ENCODE measurements around the gene TAS2R13. TPM values are rescaled to one million over a fixed set of nuclear protein-coding genes. Genes with fewer than 3 reads are reported as not detected.
A peak's percentile ranks its signal among the peaks of the same experiment; 100 is the strongest.

Gene TAS2R13
- total RNA-seq, 1 experiment from 2014 or later, result 1.3 TPM

- DNase-seq, result no peak
- H3K4me1 ChIP-seq, result no peaks in the 10 kb centered on the region
- no peak overlapping the region for H3K4me3 ChIP-seq
- no peak overlapping the region for H3K27ac ChIP-seq
- H3K27me3 ChIP-seq, result no peaks in the 10 kb centered on the region
- peaks cover 16% of the 10 kb centered on the region for H3K9me3 ChIP-seq (replicated peaks)
- no peaks in the 10 kb centered on the region for H3K36me3 ChIP-seq
Measured at GRCh38 chr12:10901427-10901826, 7.9 kb downstream of the TAS2R13 start.

GRCh38 chr12:10900972-10901371, 8.4 kb downstream of the TAS2R13 start:
- H3K27me3 ChIP-seq, result no peaks in the 10 kb centered on the region
- H3K9me3 ChIP-seq (replicated peaks), result peaks cover 16% of the 10 kb centered on the region
- no peak overlapping the region for H3K27ac ChIP-seq
- H3K36me3 ChIP-seq, result no peaks in the 10 kb centered on the region
- H3K4me3 ChIP-seq, result no peak overlapping the region
- no peak for DNase-seq
- no peaks in the 10 kb centered on the region for H3K4me1 ChIP-seq

GRCh38 chr12:10900530-10900929, 8.8 kb downstream of the TAS2R13 start:
- DNase-seq, result no peak
- H3K9me3 ChIP-seq (replicated peaks), result peaks cover 16% of the 10 kb centered on the region
- H3K27me3 ChIP-seq, result no peaks in the 10 kb centered on the region
- no peaks in the 10 kb centered on the region for H3K4me1 ChIP-seq
- H3K27ac ChIP-seq, result no peak overlapping the region
- H3K4me3 ChIP-seq, result no peak overlapping the region
- no peaks in the 10 kb centered on the region for H3K36me3 ChIP-seq

GRCh38 chr12:10896854-10897253, 12.5 kb downstream of the TAS2R13 start:
- DNase-seq, result no peak
- Histone ChIP-seq H3K27me3 (no peaks in the 10 kb centered on the region), H3K4me3 (no peak overlapping the region)

GRCh38 chr12:10891937-10892336, 17.4 kb downstream of the TAS2R13 start:
- peaks cover 2% of the 10 kb centered on the region; the same call in 1 of the 2 replicates for H3K36me3 ChIP-seq
- no peaks in the 10 kb centered on the region for H3K27me3 ChIP-seq
- no peak overlapping the region for H3K27ac ChIP-seq
- H3K4me1 ChIP-seq, result no peaks in the 10 kb centered on the region
- H3K9me3 ChIP-seq (replicated peaks), result no peaks in the 10 kb centered on the region
- no peak for DNase-seq
- H3K4me3 ChIP-seq, result no peak overlapping the region

More at GRCh38 chr12:10896854-10897253, 12.5 kb downstream of the TAS2R13 start:
- Histone ChIP-seq H3K4me1 (no peaks in the 10 kb centered on the region), H3K36me3 (no peaks in the 10 kb centered on the region), H3K9me3 (replicated peaks) (no peaks in the 10 kb centered on the region), H3K27ac (no peak overlapping the region)

- H3K27ac ChIP-seq, result no peak overlapping the region
- DNase-seq, result no peak
- no peaks in the 10 kb centered on the region for H3K9me3 ChIP-seq (replicated peaks)
- H3K36me3 ChIP-seq, result peaks cover 2% of the 10 kb centered on the region; the same call in 1 of the 2 replicates
- no peaks in the 10 kb centered on the region for H3K27me3 ChIP-seq
- H3K4me1 ChIP-seq, result no peaks in the 10 kb centered on the region
- H3K4me3 ChIP-seq, result no peak overlapping the region
Measured at GRCh38 chr12:10889226-10889625, 20.1 kb downstream of the TAS2R13 start.

GRCh38 chr12:10884086-10884725, 25.2 kb downstream of the TAS2R13 start, which contains the start of gene PRH1:
PRH1 (minus strand) TSS chr12:10884255; CDS start chr12:10884217, 38 bp downstream.
- no peak within 1 kb of the TSS for H3K4me3 ChIP-seq
- H3K27ac ChIP-seq, result no peak within 1 kb of the TSS
- no peak for DNase-seq
- no peaks in the 10 kb centered on the region for H3K4me1 ChIP-seq
- no peaks in the 10 kb centered on the region for H3K9me3 ChIP-seq (replicated peaks)
- no peaks in the 10 kb centered on the region for H3K27me3 ChIP-seq
- peaks cover 2% of the 10 kb centered on the region; the same call in 1 of the 2 replicates for H3K36me3 ChIP-seq

- no peaks in the 10 kb centered on the region for H3K27me3 ChIP-seq
- 0 out of 2 replicates have a peak, but pooled peaks cover 3% of the 10 kb centered on the region for H3K36me3 ChIP-seq
- H3K9me3 ChIP-seq (replicated peaks), result peaks cover 3% of the 10 kb centered on the region; the same call in 1 of the 2 replicates
- H3K4me1 ChIP-seq, result no peaks in the 10 kb centered on the region
- no peak overlapping the region for H3K4me3 ChIP-seq
- DNase-seq, result peak in 1 of 2 experiments; percentile 5
- no peak overlapping the region for H3K27ac ChIP-seq
Measured at GRCh38 chr12:10873378-10873777, 36.0 kb downstream of the TAS2R13 start.

- Histone ChIP-seq H3K27me3 (no peaks in the 10 kb centered on the region), H3K4me1 (no peaks in the 10 kb centered on the region), H3K4me3 (no peak overlapping the region), H3K27ac (no peak overlapping the region), H3K9me3 (replicated peaks) (no peaks in the 10 kb centered on the region), H3K36me3 (no peaks in the 10 kb centered on the region)
- no peak for DNase-seq
Measured at GRCh38 chr12:10867381-10867780, 42.0 kb downstream of the TAS2R13 start.

- H3K9me3 ChIP-seq (replicated peaks), result no peaks in the 10 kb centered on the region
- H3K4me3 ChIP-seq, result no peak overlapping the region
- no peak for DNase-seq
- H3K36me3 ChIP-seq, result no peaks in the 10 kb centered on the region
- no peaks in the 10 kb centered on the region for H3K27me3 ChIP-seq
- H3K4me1 ChIP-seq, result no peaks in the 10 kb centered on the region
- no peak overlapping the region for H3K27ac ChIP-seq
Measured at GRCh38 chr12:10863512-10864218, 45.7 kb downstream of the TAS2R13 start.

GRCh38 chr12:10861366-10861765, 48.0 kb downstream of the TAS2R13 start:
- H3K27ac ChIP-seq, result no peak overlapping the region
- no peaks in the 10 kb centered on the region for H3K27me3 ChIP-seq
- H3K36me3 ChIP-seq, result no peaks in the 10 kb centered on the region; the same call in 1 of the 2 replicates
- no peaks in the 10 kb centered on the region for H3K9me3 ChIP-seq (replicated peaks)
- H3K4me1 ChIP-seq, result no peaks in the 10 kb centered on the region
- DNase-seq, result no peak
- no peak overlapping the region for H3K4me3 ChIP-seq

Other genes starting within 250 kb of the TAS2R13 start
- not detected in 2 replicates for gene STYK1, start 235.5 kb downstream of the TAS2R13 start, total RNA-seq (2014; rRNA removed; shearing (Covaris generic))
- gene YBX3, start 186.2 kb downstream of the TAS2R13 start, total RNA-seq (2014; rRNA removed; shearing (Covaris generic)), result 157 and 159 TPM in 2 replicates
- 0.12 TPM in 1 of 2 replicates, not detected in the other for gene TAS2R7, start 106.9 kb downstream of the TAS2R13 start, total RNA-seq (2014; rRNA removed; shearing (Covaris generic))
- not detected in 2 replicates for gene TAS2R8, start 102.3 kb downstream of the TAS2R13 start, total RNA-seq (2014; rRNA removed; shearing (Covaris generic))
- 0.15 and 0.16 TPM in 2 replicates for gene TAS2R9, start 99.4 kb downstream of the TAS2R13 start, total RNA-seq (2014; rRNA removed; shearing (Covaris generic))
- gene TAS2R10, start 83.2 kb downstream of the TAS2R13 start, total RNA-seq (2014; rRNA removed; shearing (Covaris generic)), result 0.63 and 1.4 TPM in 2 replicates
- gene PRR4, start 60.1 kb downstream of the TAS2R13 start, total RNA-seq (2014; rRNA removed; shearing (Covaris generic)), result 3.3 TPM in 2 replicates
- gene PRH1, start 25.3 kb downstream of the TAS2R13 start, total RNA-seq (2014; rRNA removed; shearing (Covaris generic)), result 10.0 and 13.9 TPM in 2 replicates
- not detected in 2 replicates for gene PRH2, start 19.7 kb upstream of the TAS2R13 start, total RNA-seq (2014; rRNA removed; shearing (Covaris generic))
- 1.4 and 2.8 TPM in 2 replicates for gene TAS2R14, start 29.7 kb upstream of the TAS2R13 start, total RNA-seq (2014; rRNA removed; shearing (Covaris generic))
- 0.76 and 2.3 TPM in 2 replicates for gene TAS2R50, start 77.3 kb upstream of the TAS2R13 start, total RNA-seq (2014; rRNA removed; shearing (Covaris generic))
- gene TAS2R20, start 88.7 kb upstream of the TAS2R13 start, total RNA-seq (2014; rRNA removed; shearing (Covaris generic)), result 0.86 and 3.9 TPM in 2 replicates
- gene TAS2R19, start 113.1 kb upstream of the TAS2R13 start, total RNA-seq (2014; rRNA removed; shearing (Covaris generic)), result 2.5 and 4.5 TPM in 2 replicates
- 1.5 and 2.7 TPM in 2 replicates for gene TAS2R31, start 121.8 kb upstream of the TAS2R13 start, total RNA-seq (2014; rRNA removed; shearing (Covaris generic))
- gene TAS2R46, start 152.7 kb upstream of the TAS2R13 start, total RNA-seq (2014; rRNA removed; shearing (Covaris generic)), result 1.2 and 2.3 TPM in 2 replicates
- 0.63 and 0.97 TPM in 2 replicates for gene TAS2R43, start 182.8 kb upstream of the TAS2R13 start, total RNA-seq (2014; rRNA removed; shearing (Covaris generic))
- 1.7 and 3.6 TPM in 2 replicates for gene TAS2R30, start 225.1 kb upstream of the TAS2R13 start, total RNA-seq (2014; rRNA removed; shearing (Covaris generic))